Measurements from ENCODE around the gene TNS1. TPM values are rescaled to one million over a fixed set of nuclear protein-coding genes. Genes with fewer than 3 reads are reported as not detected.
A peak's percentile ranks its signal among the peaks of the same experiment; 100 is the strongest.

The TNS1 gene
- total RNA-seq, 6 experiments from 2014 or later, result 113 to 139 (median 126) TPM

- no peak for DNase-seq
- Mint-ChIP-seq H3K4me3 (no peak overlapping the region), H3K9me3 (no peaks in the 10 kb centered on the region), H3K27ac (peak overlapping the region; percentile 91), H3K27me3 (ENCODE audit: insufficient read depth) (peaks cover 2% of the 10 kb centered on the region; the same call in 1 of the 2 replicates), H3K36me3 (ENCODE audit: low read depth) (peaks cover 10% of the 10 kb centered on the region), H3K4me1 (ENCODE audit: low read depth) (peaks cover 92% of the 10 kb centered on the region)
- no peak for TF ChIP-seq CTCF (IDR thresholded peaks at IDR 0.05)
Measured at GRCh38 chr2:217937446-217937845, 65.3 kb downstream of the TNS1 start.

- peaks cover 10% of the 10 kb centered on the region for H3K36me3 Mint-ChIP-seq (ENCODE audit: low read depth)
- no peak for TF ChIP-seq CTCF (IDR thresholded peaks at IDR 0.05)
- no peaks in the 10 kb centered on the region for H3K9me3 Mint-ChIP-seq
- H3K4me1 Mint-ChIP-seq (ENCODE audit: low read depth), result peaks cover 92% of the 10 kb centered on the region
- DNase-seq, result no peak
- peak overlapping the region; percentile 71 for H3K4me3 Mint-ChIP-seq
- H3K27me3 Mint-ChIP-seq (ENCODE audit: insufficient read depth), result peaks cover 2% of the 10 kb centered on the region; the same call in 1 of the 2 replicates
- peak overlapping the region; percentile 91 for H3K27ac Mint-ChIP-seq
Measured at GRCh38 chr2:217936952-217937351, 65.8 kb downstream of the TNS1 start.

- Mint-ChIP-seq H3K4me3 (peak overlapping the region; percentile 71), H3K27me3 (ENCODE audit: insufficient read depth) (peaks cover 2% of the 10 kb centered on the region; the same call in 1 of the 2 replicates), H3K27ac (peak overlapping the region; percentile 91), H3K9me3 (no peaks in the 10 kb centered on the region), H3K36me3 (ENCODE audit: low read depth) (0 out of 2 replicates have a peak, but pooled peaks cover 4% of the 10 kb centered on the region), H3K4me1 (ENCODE audit: low read depth) (peaks cover 92% of the 10 kb centered on the region)
- peak; percentile 40 for DNase-seq
- TF ChIP-seq CTCF (IDR thresholded peaks at IDR 0.05), result no peak
Measured at GRCh38 chr2:217935901-217936684, 66.7 kb downstream of the TNS1 start.

- no peak for DNase-seq
- Mint-ChIP-seq H3K9me3 (no peaks in the 10 kb centered on the region), H3K36me3 (ENCODE audit: low read depth) (0 out of 2 replicates have a peak, but pooled peaks cover 9% of the 10 kb centered on the region), H3K4me1 (ENCODE audit: low read depth) (peaks cover 92% of the 10 kb centered on the region), H3K4me3 (peak overlapping the region; percentile 71), H3K27me3 (ENCODE audit: insufficient read depth) (peaks cover 4% of the 10 kb centered on the region), H3K27ac (peak overlapping the region; percentile 91)
- no peak for TF ChIP-seq CTCF (IDR thresholded peaks at IDR 0.05)
Measured at GRCh38 chr2:217935235-217935879, 67.4 kb downstream of the TNS1 start.

GRCh38 chr2:217934321-217935131, 68.3 kb downstream of the TNS1 start:
- peaks cover 7% of the 10 kb centered on the region for H3K27me3 Mint-ChIP-seq (ENCODE audit: insufficient read depth)
- TF ChIP-seq CTCF (IDR thresholded peaks at IDR 0.05), result no peak
- no peaks in the 10 kb centered on the region for H3K9me3 Mint-ChIP-seq
- 0 out of 2 replicates have a peak, but pooled peaks cover 10% of the 10 kb centered on the region for H3K36me3 Mint-ChIP-seq (ENCODE audit: low read depth)
- peaks cover 97% of the 10 kb centered on the region for H3K4me1 Mint-ChIP-seq (ENCODE audit: low read depth)
- H3K27ac Mint-ChIP-seq, result peak overlapping the region; percentile 91
- peak overlapping the region; percentile 66 for H3K4me3 Mint-ChIP-seq
- DNase-seq, result peak; percentile 97

Data from HFFc6 (cell line).